Calu3 (cell line): Measurements from ENCODE around the gene MARK4. TPM values are rescaled to one million over a fixed set of nuclear protein-coding genes. Genes with fewer than 3 reads are reported as not detected.

Experiments
- Bru-seq: library from RNA; stranded (reverse); fragments of 400-500 nt; gene quantifications from one replicate; lab custom pipeline; 2021; lab: Mats Ljungman, UMichigan
- BruChase-seq, 2 experiments: library from RNA; stranded (reverse); fragments of 400-500 nt; gene quantifications; one replicate each; lab custom pipeline; 2021; lab: Mats Ljungman, UMichigan
- BruUV-seq: library from RNA; stranded (reverse); fragments of 400-500 nt; replicated peaks from 2 replicates; lab custom pipeline; 2021; lab: Mats Ljungman, UMichigan
- CTCF ChIA-PET: fragments of 300-600 bp; sonication (Branson Sonifier 250); formaldehyde crosslinking; loops from one replicate; lab custom pipeline; 2022; ENCODE audit warnings: antibody characterized with exemption; lab: Charles Lee
- DNase-seq: peaks from one replicate; pipeline ENCODE4 v3.0.0; 2022
- H3K27ac Mint-ChIP-seq: one replicate; pipeline ENCODE4 v1.8.0; 2022; ENCODE audit warnings: mixed read lengths; ENCODE audit not compliant: unreplicated experiment
- H3K27me3 Mint-ChIP-seq: one replicate; pipeline ENCODE4 v1.8.0; 2022; ENCODE audit warnings: mixed read lengths; ENCODE audit not compliant: unreplicated experiment
- H3K36me3 Mint-ChIP-seq: one replicate; pipeline ENCODE4 v1.8.0; 2022; ENCODE audit warnings: mild to moderate bottlenecking, moderate library complexity, mixed read lengths; ENCODE audit not compliant: insufficient read depth, unreplicated experiment
- H3K4me1 Mint-ChIP-seq: one replicate; pipeline ENCODE4 v1.8.0; 2022; ENCODE audit warnings: mild to moderate bottlenecking, low read depth, mixed read lengths; ENCODE audit not compliant: unreplicated experiment
- H3K4me3 Mint-ChIP-seq: one replicate; pipeline ENCODE4 v1.8.0; 2022; ENCODE audit warnings: mild to moderate bottlenecking, low read depth, moderate library complexity, mixed read lengths; ENCODE audit not compliant: unreplicated experiment
- H3K9me3 Mint-ChIP-seq: one replicate; pipeline ENCODE4 v1.8.0; 2022; ENCODE audit warnings: low read depth, mixed read lengths; ENCODE audit not compliant: unreplicated experiment
- intact Hi-C: fragments of 100-400 bp; cut with micrococcal nuclease; formaldehyde crosslinking; loops from one replicate; pipeline ENCODE4 v1.10.0; 2022; ENCODE audit not compliant: unreplicated experiment
- long read RNA-seq: library from polyadenylated mRNA; stranded (forward); transcript quantifications from one replicate; pipeline ENCODE4 v2.0.0, GENCODE V29; 2022
- total RNA-seq: library from RNA; stranded (reverse); gene quantifications from 2 replicates; pipeline ENCODE4 v1.2.3, GENCODE V29; 2022
- TF ChIP-seq, protein P1 (sequence below): fragments of 200-600 bp; IDR thresholded peaks from one replicate; pipeline ENCODE4 v1.8.0; 2022; ENCODE audit warnings: antibody characterized with exemption; ENCODE audit not compliant: unreplicated experiment

MARK4 gene
- 45.9 and 50.3 TPM in 2 replicates for total RNA-seq
- Bru-seq, nascent RNA, result percentile 59 among the genes with signal in this experiment
- BruChase-seq, experiment 1, labeled RNA remaining after a 6-hour chase, result percentile 75 among the genes with signal in this experiment
- percentile 76 among the genes with signal in this experiment for BruChase-seq, experiment 2, labeled RNA remaining after a 2-hour chase
- long read RNA-seq, partial matches to known transcripts, result 12 of 15 reads
- long read RNA-seq, other reads (novel, unspliced or antisense), result 3 of 15 reads

DNA sequence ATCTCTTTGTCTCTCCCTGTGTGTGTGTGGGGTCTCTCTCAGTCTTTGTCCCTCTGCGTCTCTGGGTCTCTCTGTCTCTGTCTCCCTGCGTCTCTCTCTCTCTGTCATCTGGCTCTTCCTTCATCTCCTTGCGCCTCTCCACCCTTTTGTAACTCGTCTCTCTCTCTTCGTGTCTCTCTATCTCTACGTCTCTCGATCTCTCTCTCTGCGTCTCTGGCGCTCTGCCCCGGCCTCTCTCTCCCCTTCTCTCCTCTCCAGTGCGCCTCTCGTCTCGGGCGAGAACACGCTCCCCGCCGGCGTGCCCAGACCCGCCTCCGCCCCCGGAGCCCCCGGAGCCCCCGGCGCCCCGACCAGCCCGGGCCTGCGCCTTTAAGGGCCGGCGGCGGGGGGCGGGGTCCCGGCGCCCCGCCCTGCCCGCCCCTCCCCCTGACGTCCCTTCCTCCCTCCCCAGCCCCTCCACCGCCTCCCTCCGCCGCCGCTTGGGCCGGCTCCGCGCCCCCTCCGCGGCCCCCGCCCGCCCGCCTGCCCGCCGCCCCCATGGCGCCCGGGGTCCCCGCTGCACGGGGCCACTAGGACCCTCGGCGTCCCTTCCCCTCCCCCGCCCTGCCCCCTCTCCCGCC, at the start of gene MARK4:
Gene MARK4, plus strand, starts transcription at position 440 of the 620 bp plus-strand sequence. CDS start 318 bp downstream, outside the sequence.
- Mint-ChIP-seq H3K9me3 (no peaks in the 10 kb centered on the region), H3K27me3 (peaks cover 19% of the 10 kb centered on the region), H3K4me3 (peak within 1 kb of the TSS; percentile 88), H3K36me3 (peaks cover 28% of the 10 kb centered on the region), H3K4me1 (peaks cover 32% of the 10 kb centered on the region), H3K27ac (peak within 1 kb of the TSS; percentile 54)
- intact Hi-C loops, result no loop called here
- TF ChIP-seq, protein P1, sequence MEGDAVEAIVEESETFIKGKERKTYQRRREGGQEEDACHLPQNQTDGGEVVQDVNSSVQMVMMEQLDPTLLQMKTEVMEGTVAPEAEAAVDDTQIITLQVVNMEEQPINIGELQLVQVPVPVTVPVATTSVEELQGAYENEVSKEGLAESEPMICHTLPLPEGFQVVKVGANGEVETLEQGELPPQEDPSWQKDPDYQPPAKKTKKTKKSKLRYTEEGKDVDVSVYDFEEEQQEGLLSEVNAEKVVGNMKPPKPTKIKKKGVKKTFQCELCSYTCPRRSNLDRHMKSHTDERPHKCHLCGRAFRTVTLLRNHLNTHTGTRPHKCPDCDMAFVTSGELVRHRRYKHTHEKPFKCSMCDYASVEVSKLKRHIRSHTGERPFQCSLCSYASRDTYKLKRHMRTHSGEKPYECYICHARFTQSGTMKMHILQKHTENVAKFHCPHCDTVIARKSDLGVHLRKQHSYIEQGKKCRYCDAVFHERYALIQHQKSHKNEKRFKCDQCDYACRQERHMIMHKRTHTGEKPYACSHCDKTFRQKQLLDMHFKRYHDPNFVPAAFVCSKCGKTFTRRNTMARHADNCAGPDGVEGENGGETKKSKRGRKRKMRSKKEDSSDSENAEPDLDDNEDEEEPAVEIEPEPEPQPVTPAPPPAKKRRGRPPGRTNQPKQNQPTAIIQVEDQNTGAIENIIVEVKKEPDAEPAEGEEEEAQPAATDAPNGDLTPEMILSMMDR, result no peak
- CTCF ChIA-PET, result no interaction called here
- peak; percentile 52 for DNase-seq
- BruUV-seq, result no TSS peak

DNA sequence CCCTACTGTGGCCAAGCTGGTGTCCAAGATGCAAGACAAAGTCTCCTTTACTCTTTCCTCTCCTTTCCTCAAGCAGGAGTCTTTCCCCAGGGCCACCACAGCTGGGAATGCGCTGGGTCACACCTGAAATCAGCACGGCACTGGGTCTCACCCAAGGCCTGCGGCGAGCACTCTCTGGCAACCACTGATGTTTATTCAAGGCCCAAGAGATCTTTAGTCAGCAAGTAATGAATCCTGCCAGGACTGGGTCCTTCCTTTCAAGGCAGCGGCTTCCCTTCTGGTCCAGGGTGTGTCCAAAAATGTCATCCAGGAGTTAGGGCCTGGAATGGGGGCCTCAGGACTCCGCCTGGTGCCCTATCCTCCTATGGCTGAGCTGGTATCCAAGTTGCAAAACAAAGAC, 48.4 kb upstream of the MARK4 start:
- intact Hi-C loops, result no loop called here
- H3K4me1 Mint-ChIP-seq, result no peaks in the 10 kb centered on the region
- peaks cover 31% of the 10 kb centered on the region for H3K27me3 Mint-ChIP-seq
- CTCF ChIA-PET, result no interaction called here
- no peaks in the 10 kb centered on the region for H3K36me3 Mint-ChIP-seq
- DNase-seq, result no peak
- no peak overlapping the region for H3K4me3 Mint-ChIP-seq
- H3K27ac Mint-ChIP-seq, result no peak overlapping the region
- TF ChIP-seq, protein P1, result no peak
- BruUV-seq, result no TSS peak
- no peaks in the 10 kb centered on the region for H3K9me3 Mint-ChIP-seq

DNA sequence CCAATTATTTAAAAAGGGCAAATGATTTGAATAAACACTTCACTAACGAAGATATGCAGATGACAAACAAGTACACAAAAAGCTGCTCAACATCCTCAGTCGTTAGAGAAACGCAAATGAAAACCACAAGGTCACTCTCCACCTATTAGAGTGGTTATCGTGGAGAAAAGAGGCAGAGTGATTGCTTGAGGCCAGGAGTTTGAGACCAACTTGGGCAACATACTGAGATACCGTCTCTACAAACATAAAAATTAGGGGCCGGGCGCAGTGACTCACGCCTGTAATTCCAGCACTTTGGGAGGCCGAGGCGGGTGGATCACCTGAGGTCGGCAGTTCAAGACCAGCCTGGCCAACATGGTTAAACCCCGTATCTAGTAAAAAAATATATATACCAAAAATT, 45.3 kb upstream of the MARK4 start:
- CTCF ChIA-PET, result interaction anchor here (0.6 kb wide), 1 partner anchor 40 kb away, joined by 5 read pairs; no protein-coding TSS in a partner anchor
- BruUV-seq, result no TSS peak

DNA sequence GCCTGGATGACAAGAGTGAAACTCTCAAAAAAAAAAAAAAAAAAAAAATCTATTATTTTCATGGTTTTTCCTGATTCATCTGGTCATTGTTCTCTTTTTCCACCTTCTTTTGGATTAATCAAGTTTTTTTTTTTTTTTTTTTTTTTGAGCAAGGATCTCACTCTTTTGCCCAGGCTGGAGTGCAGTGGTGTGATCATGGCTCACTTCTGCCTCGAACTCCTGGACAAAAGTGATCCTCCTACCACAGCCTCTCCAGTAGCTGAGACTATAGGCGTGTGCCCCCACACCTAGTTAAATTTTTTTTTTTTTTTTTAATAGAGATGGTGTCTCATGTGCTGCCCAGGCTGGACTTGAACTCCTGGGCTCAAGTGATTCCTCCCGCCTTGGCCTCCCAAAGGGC, 44.7 kb upstream of the MARK4 start:
- H3K4me3 Mint-ChIP-seq, result no peak overlapping the region
- no peaks in the 10 kb centered on the region for H3K27me3 Mint-ChIP-seq
- H3K27ac Mint-ChIP-seq, result no peak overlapping the region
- H3K36me3 Mint-ChIP-seq, result peaks cover 1% of the 10 kb centered on the region
- TF ChIP-seq, protein P1, result no peak
- intact Hi-C loops, result no loop called here
- H3K4me1 Mint-ChIP-seq, result peaks cover 22% of the 10 kb centered on the region
- no peak for DNase-seq
- no peaks in the 10 kb centered on the region for H3K9me3 Mint-ChIP-seq
- no TSS peak for BruUV-seq
- CTCF ChIA-PET, result interaction anchor here (0.6 kb wide), 1 partner anchor 40 kb away, joined by 5 read pairs; no protein-coding TSS in a partner anchor

More for the DNA sequence above, 45.3 kb upstream of the MARK4 start:
- no peak overlapping the region for H3K4me3 Mint-ChIP-seq
- TF ChIP-seq, protein P1, result no peak
- H3K9me3 Mint-ChIP-seq, result no peaks in the 10 kb centered on the region
- H3K27me3 Mint-ChIP-seq, result no peaks in the 10 kb centered on the region
- DNase-seq, result no peak
- intact Hi-C loops, result no loop called here
- H3K4me1 Mint-ChIP-seq, result peaks cover 16% of the 10 kb centered on the region
- H3K27ac Mint-ChIP-seq, result no peak overlapping the region
- no peaks in the 10 kb centered on the region for H3K36me3 Mint-ChIP-seq
